Measurements from ENCODE around the gene ALAD.
A peak's percentile ranks its signal among the peaks of the same experiment; 100 is the strongest.

Gene ALAD

DNA sequence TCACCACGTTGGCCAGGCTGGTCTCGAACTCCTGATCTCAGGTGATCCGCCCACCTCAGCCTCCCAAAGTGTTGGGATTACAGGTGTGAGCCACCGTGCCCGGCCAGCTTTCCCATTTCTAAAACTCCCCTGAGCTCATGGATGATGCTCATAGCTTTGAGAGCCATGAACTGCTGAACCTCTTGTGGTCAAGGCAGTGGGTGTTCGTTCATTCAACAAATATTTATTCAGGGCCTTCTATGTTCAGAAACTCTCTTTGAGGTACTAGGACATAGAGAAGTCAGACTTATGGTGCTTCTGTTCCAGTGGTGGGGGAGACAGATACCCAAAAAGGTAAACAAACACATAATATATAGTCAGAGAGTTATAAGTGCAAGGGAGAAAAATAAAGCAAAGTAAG lies 49.1 kb downstream of the ALAD start:
- ATAC-seq (ENCODE audit: insufficient read depth, low read depth): no peak
- Histone ChIP-seq H3K36me3 (ENCODE audit: insufficient read depth, low read length) (no peaks in the 10 kb centered on the region), H3K4me3 (ENCODE audit: low read depth in 1 of 2, low read length in 2 of 2) (no peak overlapping the region), H3K27ac (ENCODE audit: low read length) (no peak overlapping the region), H3K79me2 (ENCODE audit: insufficient read depth, low read length) (no peaks in the 10 kb centered on the region), H3K4me2 (ENCODE audit: insufficient read depth, low read length) (no peak overlapping the region), H3K4me1 (ENCODE audit: insufficient read depth, low read length) (peaks cover 5% of the 10 kb centered on the region; the same call in 1 of the 2 replicates), H2AFZ (ENCODE audit: low read depth, low read length) (no peak overlapping the region), H3K9me3 (ENCODE audit: insufficient read depth, low read length, severe bottlenecking) (no peaks in the 10 kb centered on the region), H4K20me1 (ENCODE audit: insufficient read depth, low read length) (no peaks in the 10 kb centered on the region), H3K9ac (ENCODE audit: low read depth, low read length) (no peak overlapping the region), H3K27me3 (ENCODE audit: insufficient read depth, low read length, poor library complexity) (peaks cover 35% of the 10 kb centered on the region)
- no peak for DNase-seq
- TF ChIP-seq EZH2 (IDR thresholded peaks at IDR 0.05; ENCODE audit: borderline replicate concordance, low read depth, low read length, severe bottlenecking): no peak
- TF ChIP-seq, protein P1, sequence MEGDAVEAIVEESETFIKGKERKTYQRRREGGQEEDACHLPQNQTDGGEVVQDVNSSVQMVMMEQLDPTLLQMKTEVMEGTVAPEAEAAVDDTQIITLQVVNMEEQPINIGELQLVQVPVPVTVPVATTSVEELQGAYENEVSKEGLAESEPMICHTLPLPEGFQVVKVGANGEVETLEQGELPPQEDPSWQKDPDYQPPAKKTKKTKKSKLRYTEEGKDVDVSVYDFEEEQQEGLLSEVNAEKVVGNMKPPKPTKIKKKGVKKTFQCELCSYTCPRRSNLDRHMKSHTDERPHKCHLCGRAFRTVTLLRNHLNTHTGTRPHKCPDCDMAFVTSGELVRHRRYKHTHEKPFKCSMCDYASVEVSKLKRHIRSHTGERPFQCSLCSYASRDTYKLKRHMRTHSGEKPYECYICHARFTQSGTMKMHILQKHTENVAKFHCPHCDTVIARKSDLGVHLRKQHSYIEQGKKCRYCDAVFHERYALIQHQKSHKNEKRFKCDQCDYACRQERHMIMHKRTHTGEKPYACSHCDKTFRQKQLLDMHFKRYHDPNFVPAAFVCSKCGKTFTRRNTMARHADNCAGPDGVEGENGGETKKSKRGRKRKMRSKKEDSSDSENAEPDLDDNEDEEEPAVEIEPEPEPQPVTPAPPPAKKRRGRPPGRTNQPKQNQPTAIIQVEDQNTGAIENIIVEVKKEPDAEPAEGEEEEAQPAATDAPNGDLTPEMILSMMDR (IDR thresholded peaks at IDR 0.05; ENCODE audit: borderline replicate concordance, extremely low read depth, low read length, poor library complexity, severe bottlenecking): no peak

DNA sequence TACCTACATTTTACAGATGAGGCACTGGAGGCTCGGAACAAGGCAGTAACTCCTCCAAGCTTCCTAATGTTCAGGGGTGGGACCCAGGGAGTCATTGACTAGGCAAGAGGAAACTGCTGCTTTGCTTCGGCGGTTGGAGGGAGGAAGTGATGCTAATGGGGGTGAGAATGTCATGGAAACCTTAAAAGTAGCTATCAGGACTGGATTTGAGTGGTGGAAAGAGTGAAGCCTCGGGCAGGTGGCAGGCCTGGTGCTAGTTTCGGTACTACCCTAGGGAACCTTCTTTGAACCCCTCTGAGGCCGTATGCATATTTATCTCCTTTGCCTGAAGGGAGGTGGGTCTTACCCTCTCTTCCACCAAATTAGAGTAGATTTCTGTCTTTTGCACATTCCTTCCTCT lies 50.1 kb downstream of the ALAD start:
- no peak overlapping the region for H2AFZ ChIP-seq (ENCODE audit: low read depth, low read length)
- no peak overlapping the region for H3K27ac ChIP-seq (ENCODE audit: low read length)
- DNase-seq: no peak
- peaks cover 5% of the 10 kb centered on the region; the same call in 1 of the 2 replicates for H3K4me1 ChIP-seq (ENCODE audit: insufficient read depth, low read length)
- H3K9me3 ChIP-seq (ENCODE audit: insufficient read depth, low read length, severe bottlenecking): no peaks in the 10 kb centered on the region
- H3K79me2 ChIP-seq (ENCODE audit: insufficient read depth, low read length): no peaks in the 10 kb centered on the region
- H3K4me2 ChIP-seq (ENCODE audit: insufficient read depth, low read length): no peak overlapping the region
- H3K27me3 ChIP-seq (ENCODE audit: insufficient read depth, low read length, poor library complexity): peaks cover 32% of the 10 kb centered on the region
- no peak overlapping the region for H3K4me3 ChIP-seq (ENCODE audit: low read depth in 1 of 2, low read length in 2 of 2)
- H4K20me1 ChIP-seq (ENCODE audit: insufficient read depth, low read length): no peaks in the 10 kb centered on the region
- no peak for ATAC-seq (ENCODE audit: insufficient read depth, low read depth)
- no peak overlapping the region for H3K9ac ChIP-seq (ENCODE audit: low read depth, low read length)
- no peaks in the 10 kb centered on the region for H3K36me3 ChIP-seq (ENCODE audit: insufficient read depth, low read length)
- TF ChIP-seq, protein P1 (IDR thresholded peaks at IDR 0.05; ENCODE audit: borderline replicate concordance, extremely low read depth, low read length, poor library complexity, severe bottlenecking): no peak
- no peak for TF ChIP-seq EZH2 (IDR thresholded peaks at IDR 0.05; ENCODE audit: borderline replicate concordance, low read depth, low read length, severe bottlenecking)

DNA sequence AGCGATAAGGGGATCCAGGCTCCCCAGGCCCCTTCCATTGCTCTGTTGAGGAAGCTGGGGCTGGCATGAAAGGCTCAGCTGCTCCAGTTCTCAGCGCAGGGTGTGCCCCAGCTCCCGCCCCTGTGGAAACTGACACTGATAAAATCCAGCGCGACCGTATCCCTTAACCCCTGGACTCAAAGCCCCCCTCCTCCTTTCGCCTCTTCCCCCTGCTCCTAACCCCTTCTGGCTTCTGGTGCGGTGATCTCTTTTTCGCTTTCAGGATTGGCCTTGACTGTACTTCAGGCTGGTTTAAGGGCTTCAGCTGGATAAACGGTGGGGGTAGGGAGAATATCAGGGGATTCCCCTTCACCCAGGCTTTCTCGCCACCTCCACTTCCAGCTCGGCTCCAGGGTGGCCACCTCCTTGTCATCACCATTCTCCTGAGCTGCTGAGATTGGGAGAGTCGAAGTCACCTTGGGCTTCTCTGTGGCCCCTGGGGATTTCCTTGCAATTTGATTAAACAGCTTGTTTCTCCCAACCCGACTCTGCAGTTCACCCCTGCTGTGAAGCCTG lies 50.9 kb downstream of the ALAD start:
- no peaks in the 10 kb centered on the region for H4K20me1 ChIP-seq (ENCODE audit: insufficient read depth, low read length)
- no peak overlapping the region for H2AFZ ChIP-seq (ENCODE audit: low read depth, low read length)
- TF ChIP-seq, protein P1 (IDR thresholded peaks at IDR 0.05; ENCODE audit: borderline replicate concordance, extremely low read depth, low read length, poor library complexity, severe bottlenecking): no peak
- TF ChIP-seq EZH2 (IDR thresholded peaks at IDR 0.05; ENCODE audit: borderline replicate concordance, low read depth, low read length, severe bottlenecking): no peak
- H3K36me3 ChIP-seq (ENCODE audit: insufficient read depth, low read length): no peaks in the 10 kb centered on the region
- no peak overlapping the region for H3K9ac ChIP-seq (ENCODE audit: low read depth, low read length)
- H3K4me1 ChIP-seq (ENCODE audit: insufficient read depth, low read length): peaks cover 5% of the 10 kb centered on the region; the same call in 1 of the 2 replicates
- peaks cover 32% of the 10 kb centered on the region for H3K27me3 ChIP-seq (ENCODE audit: insufficient read depth, low read length, poor library complexity)
- DNase-seq (no peak), ATAC-seq (ENCODE audit: insufficient read depth, low read depth) (no peak)
- no peaks in the 10 kb centered on the region for H3K79me2 ChIP-seq (ENCODE audit: insufficient read depth, low read length)
- no peak overlapping the region for H3K27ac ChIP-seq (ENCODE audit: low read length)
- H3K9me3 ChIP-seq (ENCODE audit: insufficient read depth, low read length, severe bottlenecking): no peaks in the 10 kb centered on the region
- peak overlapping the region; percentile 50 for H3K4me2 ChIP-seq (ENCODE audit: insufficient read depth, low read length)
- no peak overlapping the region for H3K4me3 ChIP-seq (ENCODE audit: low read depth in 1 of 2, low read length in 2 of 2)

Measured in DND-41 (cell line).